GM12875 (cell line): Measurements from ENCODE around the gene EPG5.

ENCODE experiments used
- H3K4me3 ChIP-seq: one replicate; pipeline ENCODE4 v1.5.1; 2011; ENCODE audit warnings: low read depth, low read length, control low read depth
- TF ChIP-seq, protein P1 (sequence below): IDR thresholded peaks from 2 replicates; pipeline ENCODE4 v1.5.1; 2011; ENCODE audit warnings: low read depth, mild to moderate bottlenecking, control low read depth, inconsistent platforms, low read length, moderate library complexity, borderline replicate concordance; ENCODE audit not compliant: insufficient read depth

The EPG5 gene

DNA sequence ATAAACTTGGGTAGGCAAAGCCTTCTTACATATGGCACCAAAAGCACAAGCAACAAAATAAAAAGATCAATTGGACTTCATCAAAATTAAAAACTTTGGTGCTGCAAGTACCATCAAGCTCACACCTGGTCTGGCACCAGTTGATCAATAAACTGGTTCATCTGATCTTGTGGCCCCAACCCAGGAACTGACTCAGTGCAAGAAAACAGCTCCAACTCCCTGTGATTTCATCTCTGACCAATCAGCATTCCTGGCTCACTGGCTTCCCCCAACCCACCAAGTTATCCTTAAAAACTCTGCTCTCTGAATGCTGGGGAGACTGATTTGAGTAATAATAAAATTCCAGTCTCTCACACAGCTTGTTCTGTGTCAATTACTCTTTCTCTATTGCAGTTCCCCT, 8.4 kb downstream of the EPG5 start:
- TF ChIP-seq, protein P1, sequence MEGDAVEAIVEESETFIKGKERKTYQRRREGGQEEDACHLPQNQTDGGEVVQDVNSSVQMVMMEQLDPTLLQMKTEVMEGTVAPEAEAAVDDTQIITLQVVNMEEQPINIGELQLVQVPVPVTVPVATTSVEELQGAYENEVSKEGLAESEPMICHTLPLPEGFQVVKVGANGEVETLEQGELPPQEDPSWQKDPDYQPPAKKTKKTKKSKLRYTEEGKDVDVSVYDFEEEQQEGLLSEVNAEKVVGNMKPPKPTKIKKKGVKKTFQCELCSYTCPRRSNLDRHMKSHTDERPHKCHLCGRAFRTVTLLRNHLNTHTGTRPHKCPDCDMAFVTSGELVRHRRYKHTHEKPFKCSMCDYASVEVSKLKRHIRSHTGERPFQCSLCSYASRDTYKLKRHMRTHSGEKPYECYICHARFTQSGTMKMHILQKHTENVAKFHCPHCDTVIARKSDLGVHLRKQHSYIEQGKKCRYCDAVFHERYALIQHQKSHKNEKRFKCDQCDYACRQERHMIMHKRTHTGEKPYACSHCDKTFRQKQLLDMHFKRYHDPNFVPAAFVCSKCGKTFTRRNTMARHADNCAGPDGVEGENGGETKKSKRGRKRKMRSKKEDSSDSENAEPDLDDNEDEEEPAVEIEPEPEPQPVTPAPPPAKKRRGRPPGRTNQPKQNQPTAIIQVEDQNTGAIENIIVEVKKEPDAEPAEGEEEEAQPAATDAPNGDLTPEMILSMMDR, result no peak
- H3K4me3 ChIP-seq, result no peak overlapping the region

DNA sequence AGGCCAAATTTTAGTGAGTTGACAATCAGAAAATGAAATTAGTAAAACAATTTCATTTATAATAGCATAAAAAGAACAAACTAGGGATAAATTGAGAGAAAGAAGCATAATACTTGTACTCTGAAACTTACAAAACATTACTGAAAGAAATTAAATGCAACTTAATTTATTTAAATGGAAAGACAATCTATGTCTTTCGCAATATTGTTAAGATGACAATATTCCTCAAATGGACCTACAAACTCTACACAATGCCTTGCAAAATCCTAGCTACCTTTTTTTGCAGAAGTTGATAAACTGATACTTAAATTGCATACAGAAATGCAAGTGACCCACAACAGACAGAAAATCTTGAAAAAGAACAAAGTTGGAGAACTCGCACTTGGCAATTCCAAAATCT, 9.1 kb downstream of the EPG5 start:
- H3K4me3 ChIP-seq, result no peak overlapping the region
- TF ChIP-seq, protein P1, result no peak

DNA sequence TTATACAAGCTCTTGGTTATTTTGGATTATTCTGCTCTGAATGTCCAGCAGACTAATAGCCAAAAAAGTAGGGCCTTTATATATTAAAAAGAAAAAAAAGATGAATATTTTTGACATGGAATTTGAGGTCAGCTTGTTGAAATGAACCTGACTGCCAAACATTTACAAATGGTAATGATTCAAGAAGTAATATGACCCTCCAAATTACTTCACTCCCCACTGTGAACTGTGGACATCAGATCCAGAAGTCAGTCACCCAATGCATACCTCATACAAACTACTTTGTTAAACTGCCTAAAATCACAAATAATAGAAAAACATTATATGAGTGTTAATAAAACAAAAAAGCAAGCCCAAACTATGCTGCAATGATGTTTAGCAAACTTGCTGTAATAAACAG, 10.0 kb downstream of the EPG5 start:
- no peak overlapping the region for H3K4me3 ChIP-seq
- TF ChIP-seq, protein P1, result no peak

DNA sequence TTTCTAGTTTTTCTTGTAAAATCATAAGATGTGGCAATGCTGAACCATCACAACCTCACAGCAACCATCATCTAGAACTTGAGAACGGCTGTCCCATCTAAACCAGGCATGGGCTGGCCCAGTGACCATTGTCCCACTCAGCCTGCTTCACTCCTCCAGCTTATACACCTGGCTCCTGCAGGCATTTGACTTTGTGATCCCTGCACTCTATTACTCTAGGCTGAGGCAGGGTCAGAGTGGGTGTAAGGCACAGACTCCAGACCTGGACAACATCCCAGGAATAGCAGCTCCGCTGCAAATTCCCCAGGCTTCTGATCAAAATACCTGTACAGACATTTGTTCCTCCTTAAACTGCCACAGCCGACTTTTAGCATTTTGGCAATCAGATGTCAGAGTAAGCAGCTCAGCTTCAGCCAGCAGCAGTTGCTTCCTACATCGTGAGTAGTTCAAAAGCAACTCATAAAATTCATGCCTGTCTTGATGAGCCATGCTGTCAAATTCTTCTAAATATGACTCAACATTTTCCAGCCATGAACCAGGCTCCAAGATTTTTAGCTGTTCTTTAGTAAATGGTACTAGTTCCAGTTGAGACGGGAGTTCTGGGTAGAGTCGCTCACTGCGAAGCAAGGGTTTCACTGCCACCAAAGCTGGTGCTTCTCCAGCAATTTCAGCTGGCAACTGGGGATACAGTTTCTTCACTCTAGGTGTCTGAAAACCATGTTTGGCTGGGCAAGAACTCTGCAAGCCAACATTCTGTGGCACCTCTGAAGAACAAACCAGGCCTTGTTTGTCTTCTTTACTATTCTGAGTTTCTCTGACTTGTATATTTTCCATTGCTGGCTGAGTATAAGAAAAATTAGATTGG, 12.8 kb downstream of the EPG5 start:
- TF ChIP-seq, protein P1, result no peak
- no peak overlapping the region for H3K4me3 ChIP-seq

DNA sequence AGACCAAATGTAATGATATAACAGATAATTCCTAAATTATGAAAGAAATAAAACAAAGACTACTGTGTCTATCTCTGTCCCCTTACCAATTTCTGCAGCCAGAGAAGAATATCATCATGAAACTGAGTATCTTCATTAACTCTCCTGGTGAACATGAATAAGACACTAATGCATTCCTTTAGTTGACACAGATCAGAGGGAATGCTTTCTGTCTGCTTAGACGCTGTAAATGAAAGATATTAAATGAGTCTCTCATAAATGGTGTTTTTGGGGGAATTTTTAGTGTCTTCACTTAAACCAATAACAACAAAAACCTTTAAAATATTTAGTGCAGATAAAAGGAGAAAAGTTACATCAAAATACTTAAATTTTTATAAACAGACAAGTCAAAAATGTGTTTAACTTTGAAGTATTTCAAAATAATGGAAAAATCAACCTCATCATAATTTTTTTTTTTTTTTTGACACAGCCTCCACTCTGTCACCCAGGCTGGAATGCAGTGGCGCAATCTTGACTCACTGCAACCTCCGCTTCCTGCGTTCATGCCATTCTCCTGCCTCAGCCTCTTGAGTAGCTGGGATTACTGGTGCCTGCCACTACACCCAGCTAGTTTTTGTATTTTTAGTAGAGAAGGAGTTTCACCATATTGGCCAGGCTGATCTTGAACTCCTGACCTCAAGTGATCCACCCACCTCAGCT, 16.0 kb downstream of the EPG5 start:
- H3K4me3 ChIP-seq, result no peak overlapping the region
- TF ChIP-seq, protein P1, result no peak

DNA sequence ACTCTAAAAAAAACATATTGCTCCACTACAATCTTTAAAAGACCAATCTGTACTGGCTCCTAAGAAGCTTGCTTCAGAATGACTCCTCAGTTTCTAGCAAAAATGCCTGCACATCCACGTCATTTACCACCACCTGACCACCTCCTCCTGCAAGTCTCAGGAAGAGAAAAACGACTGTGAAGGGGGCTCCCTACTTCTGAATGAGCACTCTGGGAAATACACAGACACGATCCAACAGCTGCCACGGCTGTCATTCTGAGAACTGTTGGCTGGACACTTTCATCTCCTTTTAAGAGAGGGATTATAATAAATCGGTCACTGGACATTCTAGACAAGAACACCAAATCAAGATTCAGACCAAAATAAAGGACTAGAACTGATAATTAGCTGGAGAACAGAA, 21.5 kb downstream of the EPG5 start:
- TF ChIP-seq, protein P1, result no peak
- H3K4me3 ChIP-seq, result no peak overlapping the region
